CD4-positive, alpha-beta memory T cell (primary cell): ENCODE measurements around the gene ZRANB1. TPM values are rescaled to one million over a fixed set of nuclear protein-coding genes. Genes with fewer than 3 reads are reported as not detected.

Source experiments
- CTCF ChIA-PET: fragments of 350-600 bp; sonication (Branson Sonifier 250); formaldehyde crosslinking; loops from one replicate; lab custom pipeline; 2021; ENCODE audit warnings: inconsistent platforms; ENCODE audit not compliant: partially characterized antibody; lab: Charles Lee
- POLR2A ChIA-PET: fragments of 350-600 bp; sonication (Branson Sonifier 250); formaldehyde crosslinking; loops from one replicate; lab custom pipeline; 2021; ENCODE audit not compliant: partially characterized antibody; lab: Charles Lee
- DNase-seq, 5 donors: peaks; one replicate each; pipeline versions ENCODE4 v3.0.0 to v3.0.0-alpha.2; 2020 to 2022; ENCODE audit warnings: mixed read lengths in 1 of 5
- H3K27ac ChIP-seq: one replicate; pipeline ENCODE4 v1.7.0; 2013; ENCODE audit warnings: low read depth, low read length
- H3K27me3 ChIP-seq: 2 replicates; pipeline ENCODE4 v1.7.0; 2013; ENCODE audit warnings: mild to moderate bottlenecking, low read length, moderate library complexity; ENCODE audit not compliant: insufficient read depth
- H3K36me3 ChIP-seq: 2 replicates; pipeline ENCODE4 v1.7.0; 2013; ENCODE audit warnings: mild to moderate bottlenecking, low read length, moderate library complexity; ENCODE audit not compliant: insufficient read depth
- H3K4me1 ChIP-seq: 2 replicates; pipeline ENCODE4 v1.7.0; 2013; ENCODE audit warnings: mild to moderate bottlenecking, low read length, moderate library complexity; ENCODE audit not compliant: insufficient read depth
- H3K4me3 ChIP-seq, 2 donors: one replicate each; pipeline ENCODE4 v1.7.0; 2013; ENCODE audit warnings: low read length in 2 of 2, mild to moderate bottlenecking in 1 of 2
- H3K9me3 ChIP-seq, 2 donors: one replicate each; pipeline ENCODE4 v1.7.0; 2013; ENCODE audit warnings: low read length in 2 of 2, control low read depth in 1 of 2; ENCODE audit not compliant: control insufficient read depth in 1 of 2
- H3K27ac Mint-ChIP-seq, 7 donors: one replicate each; pipeline ENCODE4 v1.8.0; 2020 to 2021; ENCODE audit warnings: mixed read lengths in 7 of 7, mild to moderate bottlenecking in 6 of 7, inconsistent platforms in 3 of 7, moderate library complexity in 3 of 7
- H3K27me3 Mint-ChIP-seq, 2 donors: one replicate each; pipeline ENCODE4 v1.8.0; 2020 to 2021; ENCODE audit warnings: mixed read lengths in 2 of 2
- H3K36me3 Mint-ChIP-seq, 2 donors: one replicate each; pipeline ENCODE4 v1.8.0; 2020 to 2021; ENCODE audit warnings: mixed read lengths in 2 of 2, inconsistent platforms in 1 of 2, mild to moderate bottlenecking in 1 of 2
- H3K4me1 Mint-ChIP-seq, 4 donors: one replicate each; pipeline ENCODE4 v1.8.0; 2020 to 2021; ENCODE audit warnings: mixed read lengths in 4 of 4, mild to moderate bottlenecking in 1 of 4
- H3K4me3 Mint-ChIP-seq, 8 donors: one replicate each; pipeline ENCODE4 v1.8.0; 2020 to 2021; ENCODE audit warnings: mixed read lengths in 8 of 8, mild to moderate bottlenecking in 7 of 8, moderate library complexity in 6 of 8, inconsistent platforms in 3 of 8
- H3K9me3 Mint-ChIP-seq, 8 donors: one replicate each; pipeline ENCODE4 v1.8.0; 2020 to 2021; ENCODE audit warnings: mixed read lengths in 8 of 8, mild to moderate bottlenecking in 5 of 8, inconsistent platforms in 3 of 8, moderate library complexity in 1 of 8
- intact Hi-C: fragments of 100-400 bp; cut with micrococcal nuclease; formaldehyde crosslinking; loops from one replicate; pipeline ENCODE4 v1.15.1; 2023
- polyA plus RNA-seq, 2 donors: library from polyadenylated mRNA; unstranded; fragments of 300-500 nt; fragmentation: Illumina TruSeq; gene quantifications; one replicate each; pipeline ENCODE4 v1.2.3, GENCODE V29; 2021
- total RNA-seq, 2 experiments: library from RNA; stranded (reverse); gene quantifications; one replicate each; pipeline ENCODE4 v1.2.3, GENCODE V29; 2021

Gene ZRANB1
- total and polyA plus RNA-seq, 4 experiments from 2014 or later, result 6.2 to 23.8 (median 16.4) TPM

DNA sequence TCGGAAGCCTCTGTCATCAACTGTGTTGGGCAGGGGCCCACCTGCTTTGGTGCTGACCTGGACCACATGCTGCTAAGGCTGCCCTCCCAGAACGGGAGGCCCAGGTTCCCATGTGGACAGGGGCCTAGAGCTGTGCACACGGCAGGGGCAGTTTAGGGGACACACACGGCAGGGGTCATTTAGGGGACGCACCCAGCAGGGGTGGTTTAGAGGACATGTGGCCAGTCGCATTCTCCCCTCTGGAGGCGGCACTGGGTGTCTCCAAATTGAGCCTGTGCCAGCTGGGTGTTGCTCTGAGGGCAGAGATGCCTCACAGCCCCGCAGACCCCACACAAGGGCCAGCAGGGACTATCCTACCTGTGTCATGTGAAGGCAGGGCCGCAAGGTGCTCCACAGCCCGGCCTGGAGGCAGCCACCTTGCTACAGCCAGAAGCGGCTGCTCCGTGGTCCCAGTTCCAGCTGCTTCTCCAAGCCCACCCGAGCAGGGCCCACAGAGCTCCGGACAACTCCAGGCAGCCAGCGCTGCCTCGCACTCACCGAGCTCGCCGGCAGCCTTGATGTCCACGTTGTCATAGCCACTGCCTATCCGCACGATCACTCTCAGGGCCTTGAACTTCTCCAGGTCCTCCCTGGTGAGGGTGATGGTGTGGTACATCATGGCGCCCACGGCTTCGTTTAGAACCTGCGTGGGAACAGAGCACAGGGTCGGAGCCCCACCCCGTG lies 60.7 kb downstream of the ZRANB1 start:
- ChIA-PET POLR2A (no interaction called here), CTCF (no interaction called here)
- H3K36me3 Mint-ChIP-seq, result no peaks in the 10 kb centered on the region
- Histone ChIP-seq H3K27ac (no peak overlapping the region), H3K9me3 (no peaks in the 10 kb centered on the region), H3K27me3 (no peaks in the 10 kb centered on the region), H3K36me3 (no peaks in the 10 kb centered on the region), H3K4me1 (no peaks in the 10 kb centered on the region), H3K4me3 (no peak overlapping the region)
- H3K9me3 Mint-ChIP-seq, result no peaks in the 10 kb centered on the region
- intact Hi-C loops, result no loop called here
- no peak overlapping the region for H3K4me3 Mint-ChIP-seq
- H3K27me3 Mint-ChIP-seq, result no peaks in the 10 kb centered on the region
- H3K27ac Mint-ChIP-seq, result no peak overlapping the region
- no peak for DNase-seq
- H3K4me1 Mint-ChIP-seq, result no peaks in the 10 kb centered on the region

DNA sequence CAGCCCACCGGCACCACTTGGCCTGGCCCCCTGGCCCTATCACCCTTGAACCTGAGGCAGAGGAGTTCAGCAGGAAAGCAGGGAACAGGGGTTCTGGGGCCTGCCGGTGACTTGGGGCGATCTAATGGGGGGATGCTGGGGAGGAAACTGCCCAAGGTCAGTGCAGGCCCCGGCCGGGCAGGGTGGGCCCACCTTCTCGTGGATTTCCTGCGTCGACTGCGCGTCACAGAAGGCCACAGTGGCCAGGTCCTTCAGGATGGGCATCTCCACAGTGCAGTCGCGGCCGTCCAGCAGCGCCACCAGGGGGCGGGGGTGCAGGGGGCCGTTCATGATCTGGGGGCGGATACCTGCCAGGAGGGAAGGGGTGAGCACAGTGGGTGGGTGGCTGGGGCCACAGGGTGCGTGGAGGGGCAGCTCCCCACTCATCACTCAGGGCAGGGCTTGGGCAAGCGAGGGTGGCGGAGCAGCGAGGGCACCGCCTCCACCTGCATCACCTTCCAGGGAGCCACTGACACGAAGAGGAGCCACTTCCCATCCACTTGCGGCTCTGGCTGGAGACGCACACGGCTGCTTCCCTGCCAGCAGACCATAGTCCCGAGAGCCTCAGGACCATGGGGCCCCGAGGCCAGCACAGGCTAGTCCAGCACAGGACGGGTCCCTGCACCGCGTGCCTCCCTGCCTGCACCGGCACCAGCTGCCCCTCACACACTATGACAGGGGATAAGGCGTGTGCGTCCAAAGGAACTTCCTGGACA lies 61.4 kb downstream of the ZRANB1 start:
- no peaks in the 10 kb centered on the region for H3K4me1 ChIP-seq
- Mint-ChIP-seq H3K27me3 (no peaks in the 10 kb centered on the region), H3K4me1 (no peaks in the 10 kb centered on the region), H3K9me3 (no peaks in the 10 kb centered on the region), H3K36me3 (no peaks in the 10 kb centered on the region), H3K4me3 (no peak overlapping the region), H3K27ac (no peak overlapping the region)
- CTCF ChIA-PET, result no interaction called here
- no peaks in the 10 kb centered on the region for H3K36me3 ChIP-seq
- H3K4me3 ChIP-seq, result no peak overlapping the region
- intact Hi-C loops, result no loop called here
- no peak overlapping the region for H3K27ac ChIP-seq
- DNase-seq, result no peak
- no peaks in the 10 kb centered on the region for H3K27me3 ChIP-seq
- POLR2A ChIA-PET, result interaction anchor here (0.6 kb wide), 1 partner anchor 37 kb away, joined by 3 read pairs; no protein-coding TSS in a partner anchor
- no peaks in the 10 kb centered on the region for H3K9me3 ChIP-seq

DNA sequence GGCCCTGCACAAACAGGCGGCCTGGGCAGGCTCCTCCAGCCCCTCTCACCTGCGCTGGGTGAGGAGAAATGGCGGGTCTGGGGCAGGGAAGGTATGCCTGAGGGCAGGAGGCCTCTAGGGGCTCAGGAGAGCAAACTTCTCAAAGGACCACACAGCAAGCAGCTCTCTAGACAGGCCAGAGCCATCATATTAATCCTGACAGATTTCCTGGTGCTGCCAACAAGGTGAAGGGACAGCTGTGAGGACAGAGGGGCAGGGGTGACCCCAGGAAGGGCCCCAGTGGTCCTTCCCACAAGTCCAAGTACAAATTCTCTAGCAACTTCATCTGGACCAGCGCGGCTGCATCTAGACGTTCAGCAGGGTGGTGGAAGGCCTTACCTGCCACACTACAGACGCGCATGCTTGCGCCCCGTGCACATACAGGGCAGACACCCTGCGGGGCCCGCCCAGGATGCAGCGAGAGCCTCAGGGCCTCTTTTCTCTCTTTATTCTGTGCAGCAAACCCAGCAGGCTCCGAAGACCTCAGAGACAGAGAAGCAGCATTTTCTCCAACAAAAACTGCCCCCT lies 62.1 kb downstream of the ZRANB1 start:
- Histone ChIP-seq H3K4me3 (no peak overlapping the region), H3K4me1 (no peaks in the 10 kb centered on the region), H3K9me3 (no peaks in the 10 kb centered on the region), H3K27me3 (no peaks in the 10 kb centered on the region), H3K36me3 (no peaks in the 10 kb centered on the region), H3K27ac (no peak overlapping the region)
- Mint-ChIP-seq H3K27ac (no peak overlapping the region), H3K4me3 (no peak overlapping the region), H3K27me3 (peaks cover 0 to 3% of the 10 kb centered on the region in 2 donors), H3K9me3 (no peaks in the 10 kb centered on the region), H3K36me3 (no peaks in the 10 kb centered on the region), H3K4me1 (no peaks in the 10 kb centered on the region)
- POLR2A ChIA-PET, result interaction anchor here (0.6 kb wide), 1 partner anchor 36 kb away, joined by 3 read pairs; no protein-coding TSS in a partner anchor
- peak in 1 of 5 donors; percentile 42 for DNase-seq
- CTCF ChIA-PET, result no interaction called here
- intact Hi-C loops, result no loop called here

DNA sequence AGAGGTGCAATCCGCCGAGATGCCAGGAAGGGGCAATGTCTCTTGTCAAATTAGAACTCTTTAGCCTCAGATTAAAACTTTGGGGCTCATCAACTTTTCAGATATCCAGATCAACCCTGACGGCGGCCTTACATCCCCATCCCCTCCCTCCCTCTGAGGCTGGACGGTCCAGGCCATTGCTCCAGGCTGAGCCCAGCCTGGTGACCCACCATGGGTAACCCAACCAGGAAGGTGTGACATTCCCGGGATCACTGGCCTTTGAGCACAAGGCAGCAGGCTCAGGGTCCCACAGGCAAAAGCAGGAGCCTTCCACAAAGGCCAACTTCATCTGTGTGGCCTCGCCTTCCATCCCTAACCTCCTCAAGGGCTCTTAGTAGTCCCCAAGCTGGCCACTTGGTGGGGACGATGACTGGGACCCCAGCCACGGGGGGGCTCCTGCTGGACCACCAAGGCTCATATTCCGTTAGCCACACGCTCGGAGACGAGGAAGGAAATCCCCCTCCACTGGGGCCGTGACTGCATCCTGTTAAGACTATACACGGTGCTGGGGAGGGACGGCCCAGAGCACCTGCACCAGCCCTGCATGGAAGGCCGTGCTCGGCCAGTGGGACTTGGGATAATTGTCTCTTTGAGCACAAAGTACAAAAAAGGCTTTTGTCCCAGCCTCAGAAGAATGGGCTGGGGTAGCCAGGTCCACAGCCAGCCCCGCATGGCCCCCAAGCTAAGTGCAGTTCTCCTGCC lies 62.8 kb downstream of the ZRANB1 start:
- DNase-seq, result no peak
- no peaks in the 10 kb centered on the region for H3K27me3 ChIP-seq
- Mint-ChIP-seq H3K27me3 (peaks cover 0 to 3% of the 10 kb centered on the region in 2 donors), H3K9me3 (no peaks in the 10 kb centered on the region), H3K27ac (no peak overlapping the region), H3K4me3 (no peak overlapping the region), H3K4me1 (no peaks in the 10 kb centered on the region), H3K36me3 (no peaks in the 10 kb centered on the region)
- no peak overlapping the region for H3K4me3 ChIP-seq
- H3K9me3 ChIP-seq, result no peaks in the 10 kb centered on the region
- POLR2A ChIA-PET, result no interaction called here
- H3K4me1 ChIP-seq, result no peaks in the 10 kb centered on the region
- no peaks in the 10 kb centered on the region for H3K36me3 ChIP-seq
- CTCF ChIA-PET, result no interaction called here
- intact Hi-C loops, result no loop called here
- H3K27ac ChIP-seq, result no peak overlapping the region

DNA sequence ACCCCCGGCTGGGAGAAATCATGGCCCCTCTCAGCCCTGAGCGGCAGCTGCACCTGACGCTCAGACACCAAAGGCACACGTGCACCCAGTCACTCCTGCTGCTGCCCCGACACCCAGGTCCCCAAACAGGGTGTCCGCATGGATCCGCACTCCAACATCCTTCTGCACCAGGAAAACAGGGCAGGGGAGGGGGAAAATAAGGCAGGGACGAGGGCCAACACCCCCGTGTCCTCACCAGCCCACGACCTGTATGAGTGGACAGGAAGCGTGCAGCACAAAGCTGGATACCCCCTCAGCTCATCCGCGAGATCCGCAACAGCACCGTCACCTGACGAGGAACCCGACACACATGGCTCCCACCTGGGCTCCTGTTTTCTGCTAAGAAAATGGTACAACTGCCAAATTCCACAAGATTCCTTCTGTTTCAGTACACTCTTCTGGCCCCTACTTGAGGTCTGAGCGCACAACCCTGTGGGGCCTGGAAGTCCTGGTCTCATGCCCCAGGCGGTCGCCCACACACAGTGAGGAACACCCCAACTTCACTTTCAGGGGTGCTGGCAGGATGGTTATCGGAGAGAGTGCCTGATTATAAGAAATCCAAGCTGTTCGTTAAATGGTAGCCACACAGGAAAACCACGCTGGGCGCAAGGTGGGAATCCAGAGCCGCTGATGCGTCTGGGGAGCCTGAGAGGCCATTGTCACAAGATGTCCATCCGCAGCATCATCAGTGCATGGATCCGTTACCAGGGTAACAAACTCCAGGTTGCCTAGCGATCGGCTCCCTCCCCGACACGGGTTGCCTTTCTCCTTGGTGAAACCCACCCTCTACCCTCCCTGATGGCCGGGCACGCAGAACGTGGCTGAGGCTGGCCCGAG lies 63.6 kb downstream of the ZRANB1 start:
- H3K4me1 Mint-ChIP-seq, result no peaks in the 10 kb centered on the region
- H3K36me3 Mint-ChIP-seq, result no peaks in the 10 kb centered on the region
- Histone ChIP-seq H3K4me1 (no peaks in the 10 kb centered on the region), H3K27ac (no peak overlapping the region), H3K36me3 (no peaks in the 10 kb centered on the region), H3K9me3 (no peaks in the 10 kb centered on the region), H3K4me3 (no peak overlapping the region), H3K27me3 (no peaks in the 10 kb centered on the region)
- POLR2A ChIA-PET, result no interaction called here
- H3K9me3 Mint-ChIP-seq, result no peaks in the 10 kb centered on the region
- no peak for DNase-seq
- intact Hi-C loops, result no loop called here
- peaks cover 0 to 3% of the 10 kb centered on the region in 2 donors for H3K27me3 Mint-ChIP-seq
- CTCF ChIA-PET, result no interaction called here
- H3K4me3 Mint-ChIP-seq, result no peak overlapping the region
- no peak overlapping the region for H3K27ac Mint-ChIP-seq

DNA sequence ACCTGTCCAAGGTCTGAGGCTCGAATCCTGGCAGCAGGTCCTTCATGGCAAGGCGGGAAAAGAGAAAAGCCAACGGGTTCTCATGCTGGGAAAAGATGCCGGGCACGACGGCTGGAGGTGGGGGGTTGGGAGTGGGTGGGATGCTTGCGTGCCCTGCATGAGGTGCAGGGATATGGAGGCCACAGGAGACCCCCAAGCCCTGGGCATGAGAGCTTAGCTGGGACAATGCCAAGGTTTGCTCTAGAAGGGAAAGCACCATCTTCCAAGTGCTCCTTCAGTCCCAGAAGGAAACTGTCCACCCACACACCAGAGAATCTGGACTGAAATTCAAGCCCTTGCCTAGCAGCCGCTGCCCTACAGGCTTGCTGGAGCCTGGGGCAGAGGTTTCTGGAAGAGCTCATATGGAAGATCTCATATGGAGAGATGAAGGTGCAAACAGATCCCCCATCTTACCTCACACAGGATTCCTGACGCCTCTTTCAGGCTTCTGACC lies 64.3 kb downstream of the ZRANB1 start:
- peaks cover 0 to 3% of the 10 kb centered on the region in 2 donors for H3K27me3 Mint-ChIP-seq
- intact Hi-C loops, result no loop called here
- ChIA-PET CTCF (no interaction called here), POLR2A (no interaction called here)
- H3K4me3 Mint-ChIP-seq, result no peak overlapping the region
- Histone ChIP-seq H3K27ac (no peak overlapping the region), H3K36me3 (no peaks in the 10 kb centered on the region), H3K27me3 (no peaks in the 10 kb centered on the region), H3K4me1 (no peaks in the 10 kb centered on the region), H3K9me3 (no peaks in the 10 kb centered on the region), H3K4me3 (no peak overlapping the region)
- no peaks in the 10 kb centered on the region for H3K9me3 Mint-ChIP-seq
- H3K4me1 Mint-ChIP-seq, result no peaks in the 10 kb centered on the region
- no peaks in the 10 kb centered on the region for H3K36me3 Mint-ChIP-seq
- DNase-seq, result no peak
- no peak overlapping the region for H3K27ac Mint-ChIP-seq
